ENCODE measurements around the gene STOX1. TPM values are rescaled to one million over a fixed set of nuclear protein-coding genes. Genes with fewer than 3 reads are reported as not detected.
"Not testable (repeated sequence)": the region's sequence is repeated elsewhere in the genome, so short reads cannot be mapped to it uniquely, and the experiment has no call there.

Gene STOX1
- total RNA-seq, 1 experiment from 2014 or later, result 5.8 TPM

GRCh38 chr10:68822626-68823025 is 4.7 kb upstream of the STOX1 start:
- intact Hi-C loops (cut with micrococcal nuclease; ENCODE audit: unreplicated experiment); H3K36me3 ChIP-seq (ENCODE audit: control insufficient read depth, insufficient read depth, low read length); H3K27ac ChIP-seq (ENCODE audit: low read length); BruUV-seq (replicated peaks); H3K27me3 ChIP-seq (ENCODE audit: control insufficient read depth, insufficient read depth, low read length); H3K4me1 ChIP-seq (ENCODE audit: control insufficient read depth, insufficient read depth, low read length); CTCF ChIA-PET; in situ Hi-C loops (cut with HindIII; ENCODE audit: low pct_unique_long_range_greater_than_20kb, low sequenced_read_pairs); H3K4me3 ChIP-seq (ENCODE audit: low read depth in 2 of 2, low read length in 2 of 2); ATAC-seq; H3K9me3 ChIP-seq (ENCODE audit: control insufficient read depth, insufficient read depth, low read depth, low read length); POLR2A ChIA-PET; DNase-seq (ENCODE audit: low read depth, low spot score): not testable (repeated sequence)

- H3K36me3 ChIP-seq (ENCODE audit: control insufficient read depth, insufficient read depth, low read length); intact Hi-C loops (cut with micrococcal nuclease; ENCODE audit: unreplicated experiment); in situ Hi-C loops (cut with HindIII; ENCODE audit: low pct_unique_long_range_greater_than_20kb, low sequenced_read_pairs); BruUV-seq (replicated peaks); DNase-seq (ENCODE audit: low read depth, low spot score); H3K27me3 ChIP-seq (ENCODE audit: control insufficient read depth, insufficient read depth, low read length); H3K9me3 ChIP-seq (ENCODE audit: control insufficient read depth, insufficient read depth, low read depth, low read length); H3K27ac ChIP-seq (ENCODE audit: low read length); H3K4me1 ChIP-seq (ENCODE audit: control insufficient read depth, insufficient read depth, low read length): not testable (repeated sequence)
- H3K4me3 ChIP-seq (ENCODE audit: low read depth in 2 of 2, low read length in 2 of 2), result peak overlapping the region; percentile 62 to 66; a peak in 3 of 4 replicates
- ATAC-seq, result peak; percentile 64
- ChIA-PET POLR2A (interaction anchor here (0.6 kb wide), 2 partner anchors 77 to 317 kb away, joined by 7 to 11 read pairs; no protein-coding TSS in a partner anchor), CTCF (interaction anchor here (0.6 to 1.2 kb wide), 2 partner anchors 70 to 226 kb away, joined by 3 to 9 read pairs; no protein-coding TSS in a partner anchor)
These were observed 245 bp downstream of the STOX1 start for GRCh38 chr10:68827592-68827959.

GRCh38 chr10:68828083-68828601 is 811 bp downstream of the STOX1 start:
- DNase-seq (ENCODE audit: low read depth, low spot score); POLR2A ChIA-PET; H3K9me3 ChIP-seq (ENCODE audit: control insufficient read depth, insufficient read depth, low read depth, low read length); H3K36me3 ChIP-seq (ENCODE audit: control insufficient read depth, insufficient read depth, low read length); BruUV-seq (replicated peaks); H3K4me1 ChIP-seq (ENCODE audit: control insufficient read depth, insufficient read depth, low read length); intact Hi-C loops (cut with micrococcal nuclease; ENCODE audit: unreplicated experiment); in situ Hi-C loops (cut with HindIII; ENCODE audit: low pct_unique_long_range_greater_than_20kb, low sequenced_read_pairs); H3K27me3 ChIP-seq (ENCODE audit: control insufficient read depth, insufficient read depth, low read length): not testable (repeated sequence)
- H3K27ac ChIP-seq (ENCODE audit: low read length), result 0 out of 2 replicates have a peak overlapping the region, but pooled peaks have one; percentile 25
- ATAC-seq, result peak; percentile 61
- peak overlapping the region; percentile 39 to 45 for H3K4me3 ChIP-seq (ENCODE audit: low read depth in 2 of 2, low read length in 2 of 2)
- CTCF ChIA-PET, result interaction anchor here (1.2 kb wide), 1 partner anchor 70 kb away, joined by 9 read pairs; no protein-coding TSS in a partner anchor

DNA sequence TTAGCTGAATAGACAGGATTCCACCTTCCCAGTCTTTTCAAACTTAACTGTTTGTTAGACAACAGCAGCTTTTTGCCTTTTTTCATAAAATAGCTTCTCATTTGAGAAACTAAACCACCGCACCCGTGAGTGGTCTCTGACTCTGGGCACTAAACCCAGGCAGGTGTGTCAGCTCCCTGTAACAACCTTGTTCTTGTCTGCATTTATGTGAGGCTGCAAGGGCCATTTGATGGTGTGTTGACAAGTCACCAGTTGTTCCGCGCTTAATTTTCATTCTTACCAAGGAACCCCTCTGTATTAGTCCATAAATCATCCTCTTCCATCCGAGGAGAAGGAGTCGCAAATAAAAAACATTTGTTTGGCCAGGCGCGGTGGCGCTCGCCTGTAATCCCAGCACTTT is 1.5 kb downstream of the STOX1 start:
- ATAC-seq (no peak), DNase-seq (ENCODE audit: low read depth, low spot score) (no peak)
- no peak overlapping the region for H3K27ac ChIP-seq (ENCODE audit: low read length)
- H3K9me3 ChIP-seq (ENCODE audit: control insufficient read depth, insufficient read depth, low read depth, low read length), result no peaks in the 10 kb centered on the region
- CTCF ChIA-PET, result interaction anchor here (0.6 kb wide), 1 partner anchor 278 kb away, joined by 3 read pairs; no protein-coding TSS in a partner anchor
- peaks cover 7% of the 10 kb centered on the region; the same call in 1 of the 2 replicates for H3K4me1 ChIP-seq (ENCODE audit: control insufficient read depth, insufficient read depth, low read length)
- H3K4me3 ChIP-seq (ENCODE audit: low read depth in 2 of 2, low read length in 2 of 2), result no peak overlapping the region
- in situ Hi-C loops (cut with HindIII; ENCODE audit: low pct_unique_long_range_greater_than_20kb, low sequenced_read_pairs), result no loop called here
- H3K36me3 ChIP-seq (ENCODE audit: control insufficient read depth, insufficient read depth, low read length), result no peaks in the 10 kb centered on the region
- TSS peak; percentile 68 for BruUV-seq (replicated peaks)
- TF ChIP-seq REST (IDR thresholded peaks at IDR 0.05; ENCODE audit: insufficient read depth in 1 of 2, low read depth in 2 of 2, low read length in 1 of 2), result no peak
- TF ChIP-seq POLR2AphosphoS5 (IDR thresholded peaks at IDR 0.05; ENCODE audit: low read depth, low read length), result no peak
- TF ChIP-seq, protein P1, sequence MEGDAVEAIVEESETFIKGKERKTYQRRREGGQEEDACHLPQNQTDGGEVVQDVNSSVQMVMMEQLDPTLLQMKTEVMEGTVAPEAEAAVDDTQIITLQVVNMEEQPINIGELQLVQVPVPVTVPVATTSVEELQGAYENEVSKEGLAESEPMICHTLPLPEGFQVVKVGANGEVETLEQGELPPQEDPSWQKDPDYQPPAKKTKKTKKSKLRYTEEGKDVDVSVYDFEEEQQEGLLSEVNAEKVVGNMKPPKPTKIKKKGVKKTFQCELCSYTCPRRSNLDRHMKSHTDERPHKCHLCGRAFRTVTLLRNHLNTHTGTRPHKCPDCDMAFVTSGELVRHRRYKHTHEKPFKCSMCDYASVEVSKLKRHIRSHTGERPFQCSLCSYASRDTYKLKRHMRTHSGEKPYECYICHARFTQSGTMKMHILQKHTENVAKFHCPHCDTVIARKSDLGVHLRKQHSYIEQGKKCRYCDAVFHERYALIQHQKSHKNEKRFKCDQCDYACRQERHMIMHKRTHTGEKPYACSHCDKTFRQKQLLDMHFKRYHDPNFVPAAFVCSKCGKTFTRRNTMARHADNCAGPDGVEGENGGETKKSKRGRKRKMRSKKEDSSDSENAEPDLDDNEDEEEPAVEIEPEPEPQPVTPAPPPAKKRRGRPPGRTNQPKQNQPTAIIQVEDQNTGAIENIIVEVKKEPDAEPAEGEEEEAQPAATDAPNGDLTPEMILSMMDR (IDR thresholded peaks at IDR 0.05), result no peak
- TF ChIP-seq SIN3A (IDR thresholded peaks at IDR 0.05; ENCODE audit: borderline replicate concordance, insufficient read depth, low read depth, low read length), result no peak
- no peak for TF ChIP-seq TCF7L2 (IDR thresholded peaks at IDR 0.05; ENCODE audit: low read depth, low read length)
- POLR2A ChIA-PET, result no interaction called here
- no peaks in the 10 kb centered on the region for H3K27me3 ChIP-seq (ENCODE audit: control insufficient read depth, insufficient read depth, low read length)
- intact Hi-C loops (cut with micrococcal nuclease; ENCODE audit: unreplicated experiment), result no loop called here
